NCI-H510A treated with DMSO at 0.1 percent for 48 hours (cell line): ENCODE data around the gene IL6R.
A peak's percentile ranks its signal among the peaks of the same experiment; 100 is the strongest.
"Not testable (repeated sequence)": the region's sequence is repeated elsewhere in the genome, so short reads cannot be mapped to it uniquely, and the experiment has no call there.

ENCODE experiments used
- DNase-seq: peaks from one replicate; lab custom pipeline; 2025; lab: John Stamatoyannopoulos, UW

The IL6R gene

DNA sequence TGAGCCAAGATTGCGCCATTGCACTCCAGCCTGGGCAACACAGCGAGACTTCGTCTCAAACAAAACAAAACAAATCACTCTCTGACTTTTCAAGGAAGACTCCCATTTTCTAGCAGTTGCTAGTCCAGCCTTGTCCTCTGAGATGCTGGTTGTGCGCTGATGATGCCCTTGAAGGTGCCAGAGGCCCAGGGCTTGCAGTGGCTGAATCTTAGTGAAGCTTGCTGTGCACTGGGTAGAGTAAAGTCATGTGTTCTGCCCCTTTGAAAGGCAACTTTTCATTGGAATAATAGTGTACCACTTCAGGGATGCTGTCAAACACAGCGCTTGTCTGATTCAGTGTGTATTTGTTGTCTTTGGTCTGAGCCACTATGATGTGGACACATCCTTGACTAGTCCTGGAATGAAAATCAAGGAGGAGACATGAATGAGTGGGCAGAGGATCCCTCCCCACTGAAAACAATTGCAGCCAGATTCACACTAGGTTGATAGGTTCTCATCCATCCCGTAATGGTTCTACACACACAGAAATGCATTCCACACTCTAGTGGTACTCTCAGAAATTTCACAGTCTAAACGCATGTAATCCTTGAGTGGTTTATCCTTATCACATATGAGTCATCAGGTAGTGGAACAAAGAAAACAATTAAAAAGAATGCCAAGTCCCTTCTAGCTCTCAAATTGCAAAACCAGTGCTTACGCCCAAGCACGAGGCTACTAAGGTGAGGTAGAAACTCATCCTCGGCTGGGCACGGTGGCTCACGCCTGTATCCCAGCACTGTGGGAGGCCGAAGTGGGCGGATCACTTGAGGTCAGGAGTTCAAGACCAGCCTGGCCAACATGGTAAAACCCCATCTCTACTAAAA, 79.0 kb downstream of the IL6R start:
- DNase-seq, result no peak

DNA sequence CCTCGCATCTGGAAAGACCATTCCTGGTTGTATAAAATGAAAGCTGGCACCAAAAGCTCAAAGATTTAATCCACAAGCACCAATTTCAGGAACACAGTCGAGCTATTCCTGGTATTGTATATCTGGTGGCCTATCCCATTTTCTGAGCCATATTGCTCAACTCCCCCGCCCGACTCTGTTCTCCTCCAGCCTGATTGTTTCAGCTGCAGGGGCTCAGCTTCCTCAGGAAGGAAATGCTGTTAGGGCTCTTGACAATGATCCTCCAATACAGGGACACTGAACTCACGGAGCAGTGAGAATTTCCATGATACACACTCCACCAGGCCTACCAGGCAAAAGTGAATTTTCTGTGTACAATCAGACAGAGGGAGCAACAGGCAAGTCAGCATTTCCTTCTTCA, 80.0 kb downstream of the IL6R start:
- no peak for DNase-seq

DNA sequence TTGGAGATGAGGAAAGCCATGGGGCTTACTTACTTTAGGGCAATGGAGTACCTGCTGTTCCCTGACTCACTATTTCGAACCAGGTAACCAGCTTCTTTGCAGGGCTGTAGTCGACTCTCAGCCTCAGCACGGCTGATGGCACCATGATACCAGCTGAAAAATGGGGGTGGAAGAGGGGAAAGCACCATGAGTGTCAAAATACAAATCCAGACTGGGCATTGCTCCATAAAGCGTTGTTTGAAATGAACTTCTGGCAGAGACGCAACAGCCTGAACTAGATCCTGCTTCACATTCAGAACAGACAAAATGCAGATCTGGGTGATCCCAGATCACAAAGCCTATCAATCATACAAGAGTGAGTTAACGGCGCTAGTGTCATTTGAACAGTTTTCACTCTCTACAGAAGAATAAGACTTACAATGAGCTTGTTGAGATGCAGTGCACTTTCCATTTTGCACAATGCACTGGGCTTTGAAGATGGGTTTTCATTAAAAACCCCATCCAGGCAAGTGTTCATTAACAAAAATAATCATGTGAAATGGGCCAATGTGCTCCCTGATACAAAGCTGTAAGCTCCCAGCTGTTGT, 80.9 kb downstream of the IL6R start:
- DNase-seq, result no peak

DNA sequence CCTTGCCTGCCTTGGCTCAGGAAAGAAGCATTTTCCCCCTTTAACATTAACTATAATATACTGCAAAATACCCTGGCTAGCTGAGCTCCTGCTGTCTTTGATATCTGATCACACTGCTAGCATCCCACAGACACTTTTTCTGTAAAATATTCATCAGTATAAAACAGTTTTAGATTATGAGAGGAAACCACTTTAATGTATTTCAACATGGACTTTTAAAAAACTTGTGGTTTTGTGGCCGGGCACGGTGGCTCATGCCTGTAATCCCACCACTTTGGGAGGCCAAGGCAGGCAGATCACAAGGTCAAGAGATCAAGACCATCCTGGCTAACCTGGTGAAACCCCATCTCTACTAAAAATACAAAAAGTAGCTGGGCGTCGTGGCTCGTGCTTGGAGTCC, 81.6 kb downstream of the IL6R start:
- not testable (repeated sequence) for DNase-seq

DNA sequence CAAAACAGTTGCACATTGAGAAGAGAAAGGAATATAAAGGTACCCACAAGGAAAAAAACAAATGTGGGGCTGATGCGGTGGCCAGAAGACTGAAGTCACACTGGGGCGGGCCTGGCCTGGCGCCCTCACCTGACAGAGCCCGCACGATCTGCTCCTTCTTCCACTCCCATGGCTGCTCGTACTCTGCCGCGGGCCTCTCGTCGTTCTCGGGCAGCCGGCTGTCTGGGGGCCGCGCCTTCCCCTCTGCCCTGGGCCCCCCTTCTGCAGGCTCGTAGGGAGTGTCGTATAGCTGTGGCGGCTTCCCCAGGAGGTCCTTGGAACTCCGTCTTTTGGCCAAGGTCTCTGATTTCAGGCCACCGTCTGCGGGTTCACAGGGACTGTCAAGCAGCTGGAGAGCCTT, 83.8 kb downstream of the IL6R start:
- DNase-seq, result no peak

DNA sequence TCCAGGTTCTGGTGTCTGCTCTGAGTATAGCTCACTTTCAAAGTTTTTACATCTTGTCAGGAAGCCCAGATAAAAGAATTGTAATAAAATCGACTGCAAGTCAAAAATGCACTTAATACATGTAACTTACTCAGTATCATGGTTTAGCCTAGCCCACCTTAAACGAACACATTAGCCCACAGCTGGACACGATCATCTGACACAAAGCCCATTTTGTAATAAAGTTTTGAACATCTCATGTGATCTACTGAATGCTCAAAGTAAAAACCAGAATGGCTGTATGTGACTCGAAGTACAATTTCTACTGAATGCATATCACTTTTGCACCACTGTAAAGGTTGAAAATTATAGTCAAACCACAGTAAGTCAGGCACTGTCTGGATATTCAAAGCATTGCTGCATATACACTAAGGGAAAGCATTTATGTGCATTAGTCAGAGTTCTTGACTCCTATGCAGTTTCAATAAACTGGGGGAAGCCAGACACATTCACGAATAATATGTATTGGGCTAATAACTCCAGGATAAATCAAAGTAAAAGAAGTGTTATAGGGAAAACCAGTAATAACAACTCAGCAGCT, 84.6 kb downstream of the IL6R start:
- DNase-seq, result no peak

DNA sequence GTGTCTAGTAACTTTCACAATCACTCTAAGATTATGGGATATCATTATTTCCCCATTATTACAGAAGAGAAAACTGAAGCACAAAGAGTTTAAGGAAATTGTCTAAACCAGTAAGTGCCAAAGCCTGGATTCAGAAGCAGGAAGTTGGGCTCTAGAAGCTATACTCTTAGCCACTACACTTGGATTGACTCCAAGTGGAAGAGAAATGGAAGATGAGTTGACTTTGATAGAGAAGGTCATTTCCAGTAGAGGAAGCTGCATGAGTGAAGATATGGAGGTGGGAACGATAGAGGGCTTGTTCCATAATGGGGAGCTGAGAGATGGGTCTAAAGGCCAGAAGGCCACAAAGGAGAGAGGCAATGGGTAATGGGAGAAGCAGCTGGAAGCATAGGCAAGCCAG, 85.2 kb downstream of the IL6R start:
- DNase-seq, result no peak

DNA sequence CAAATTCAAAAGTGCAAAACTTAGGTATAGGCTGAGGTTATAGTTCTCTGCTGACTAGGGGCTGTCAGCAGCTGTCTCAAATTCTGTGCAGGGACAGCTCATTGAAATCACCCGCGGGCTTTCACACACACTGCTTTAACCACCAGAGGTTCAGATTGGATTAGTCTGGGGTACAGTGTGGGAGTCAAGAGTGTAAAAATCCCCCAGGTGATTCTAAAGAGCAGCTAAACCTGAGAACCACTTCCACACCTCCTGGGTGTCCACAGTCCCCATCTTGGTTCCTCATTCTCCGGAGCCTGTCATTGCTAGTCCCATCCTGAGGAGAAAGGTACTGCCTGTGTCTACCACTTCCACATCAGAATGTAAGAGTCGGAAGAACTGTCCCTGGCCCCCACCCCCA, 87.0 kb downstream of the IL6R start:
- no peak for DNase-seq

DNA sequence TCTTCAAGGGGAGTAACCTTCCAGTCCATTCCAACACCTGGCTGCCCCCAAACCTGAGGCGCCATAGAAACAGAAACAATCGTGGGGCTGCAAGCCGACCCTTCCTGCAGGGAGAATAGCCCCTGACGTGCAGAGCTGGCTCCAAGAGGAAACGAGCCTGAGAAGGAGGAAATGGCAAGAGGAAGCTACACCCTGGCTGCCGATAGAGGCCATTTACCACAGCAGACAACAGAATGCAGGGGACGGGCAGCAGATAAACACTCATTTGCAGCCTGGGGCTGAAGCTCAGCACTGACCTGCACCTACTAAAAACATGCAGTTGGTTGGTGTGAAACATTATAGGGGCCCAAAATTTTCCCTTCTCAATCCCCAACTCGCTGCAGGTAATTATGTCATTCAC, 88.1 kb downstream of the IL6R start:
- no peak for DNase-seq

DNA sequence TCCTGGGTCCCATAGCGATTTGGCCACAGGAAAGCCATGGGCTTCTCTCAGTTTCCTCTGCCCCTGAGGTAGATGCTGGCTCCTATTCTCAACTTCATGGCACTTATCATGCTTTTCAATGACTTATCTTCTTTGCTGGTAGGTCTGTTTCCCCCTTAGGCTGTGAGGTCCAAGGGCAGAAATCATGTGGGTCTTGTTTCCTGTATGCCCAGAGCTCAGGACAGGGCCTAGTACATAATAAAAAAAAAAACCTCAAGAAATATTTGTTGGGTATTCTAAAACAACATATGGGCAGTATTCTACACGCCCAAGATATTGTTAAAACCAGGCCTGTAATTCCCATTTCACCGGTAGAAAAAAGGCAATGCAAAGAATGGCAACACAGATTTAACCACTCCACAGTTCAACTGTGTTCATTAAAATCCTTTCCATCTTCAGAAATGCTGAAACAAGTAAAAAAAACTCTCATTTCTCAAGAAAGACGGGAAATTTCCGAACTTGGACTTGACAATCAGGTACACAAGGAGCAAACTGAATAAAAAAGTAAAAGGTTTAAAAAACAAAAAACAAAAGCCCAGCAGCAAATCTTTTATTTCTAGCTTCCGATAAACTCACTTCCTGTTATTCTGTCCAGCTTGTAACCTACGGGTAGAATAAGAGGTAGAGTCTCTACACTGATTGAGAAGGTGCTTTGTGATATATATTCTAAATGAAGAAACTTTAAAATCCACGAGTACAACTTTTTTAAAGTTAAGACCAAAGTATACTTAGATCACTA, 90.5 kb downstream of the IL6R start:
- no peak for DNase-seq

DNA sequence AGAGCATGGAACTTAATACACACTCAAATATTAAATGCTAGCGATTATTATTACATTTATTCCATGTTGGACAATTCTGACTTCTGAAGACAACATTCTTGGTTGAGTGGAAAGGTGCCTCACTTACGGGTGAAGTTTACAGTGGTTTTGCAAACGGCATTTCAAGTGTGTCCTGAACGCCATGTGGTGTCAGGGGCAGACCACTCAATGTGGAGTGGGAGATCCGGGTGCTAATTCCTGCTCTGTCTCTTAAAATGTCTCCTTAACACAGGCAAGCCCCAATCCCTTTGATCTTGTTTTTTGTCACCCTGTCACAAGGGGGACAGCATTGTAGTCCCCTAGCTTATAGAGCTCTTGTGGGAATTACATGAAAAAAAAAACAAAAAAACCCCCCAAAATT, 91.2 kb downstream of the IL6R start:
- DNase-seq, result no peak

DNA sequence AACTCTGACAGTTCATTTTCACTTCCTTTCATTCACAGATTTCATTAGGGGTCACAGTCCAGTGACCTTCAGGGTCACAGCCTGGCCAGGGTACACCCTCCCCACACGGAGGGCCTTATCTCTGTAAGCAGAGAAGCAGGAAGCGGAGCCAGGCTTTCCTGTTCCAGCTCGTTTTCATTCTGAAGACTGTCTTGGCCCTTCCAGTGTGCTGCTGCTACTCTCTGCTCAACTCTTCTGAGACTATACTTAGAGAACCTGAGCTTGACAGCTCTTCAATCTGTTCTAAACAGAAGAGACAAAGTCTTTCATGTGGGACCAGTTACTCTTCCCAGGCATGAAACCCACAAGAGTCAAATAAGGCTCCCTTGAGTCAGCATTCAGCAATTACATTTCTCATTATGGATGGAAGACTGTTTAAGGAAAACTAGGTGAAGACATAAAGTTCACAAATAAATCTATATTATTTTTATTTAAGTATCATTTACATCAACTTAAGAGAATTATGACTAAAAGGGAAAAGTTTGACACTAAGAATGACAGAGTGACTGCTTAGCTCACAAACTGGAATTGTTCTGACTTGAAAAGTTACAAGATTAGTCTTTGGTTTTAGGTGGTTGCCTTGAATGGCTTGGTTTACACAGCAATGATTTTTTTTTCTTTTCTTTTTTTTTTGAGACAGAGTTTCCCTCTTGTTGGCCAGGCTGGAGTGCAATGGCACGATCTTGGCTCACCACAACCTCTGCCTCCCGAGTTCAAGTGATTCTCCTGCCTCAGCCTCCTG, 92.1 kb downstream of the IL6R start:
- DNase-seq, result no peak

DNA sequence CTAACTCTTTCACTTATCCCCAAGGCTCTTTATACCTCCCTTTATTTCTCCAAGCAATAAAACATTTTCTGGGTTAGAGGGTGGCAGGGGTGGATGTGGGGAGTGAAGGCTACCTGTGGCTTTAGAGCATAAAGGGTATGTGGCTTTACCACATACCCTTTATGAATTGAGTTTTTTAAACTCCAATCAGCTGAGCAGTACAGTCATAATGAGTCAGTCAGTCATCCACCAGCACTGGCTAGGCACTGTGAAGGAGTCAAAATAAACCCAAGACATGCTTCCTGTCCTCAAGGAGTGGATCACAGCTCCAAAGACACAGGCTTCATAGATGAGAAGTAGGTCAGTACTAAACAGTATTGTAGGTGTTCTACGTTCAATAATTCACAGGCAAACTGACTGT, 94.3 kb downstream of the IL6R start:
- no peak for DNase-seq

DNA sequence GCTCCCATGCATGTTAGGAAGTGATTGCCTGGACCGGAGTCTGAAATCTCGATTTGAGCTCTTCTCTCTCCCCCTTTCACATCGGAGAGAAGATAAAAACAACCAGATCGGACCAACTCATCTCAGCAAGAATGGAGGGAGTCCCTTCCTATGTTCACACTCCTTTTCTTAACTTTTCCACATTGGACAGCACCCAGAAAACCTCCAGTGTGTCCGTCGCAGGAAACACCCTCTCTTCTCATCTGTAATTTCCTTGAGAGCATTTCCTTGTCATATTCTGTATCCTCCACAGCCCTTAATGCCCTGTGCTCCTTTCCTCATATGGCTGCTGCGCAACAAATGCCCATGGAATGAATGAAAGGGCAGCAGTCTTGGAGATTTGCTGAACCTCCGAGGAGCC, 95.4 kb downstream of the IL6R start:
- no peak for DNase-seq

DNA sequence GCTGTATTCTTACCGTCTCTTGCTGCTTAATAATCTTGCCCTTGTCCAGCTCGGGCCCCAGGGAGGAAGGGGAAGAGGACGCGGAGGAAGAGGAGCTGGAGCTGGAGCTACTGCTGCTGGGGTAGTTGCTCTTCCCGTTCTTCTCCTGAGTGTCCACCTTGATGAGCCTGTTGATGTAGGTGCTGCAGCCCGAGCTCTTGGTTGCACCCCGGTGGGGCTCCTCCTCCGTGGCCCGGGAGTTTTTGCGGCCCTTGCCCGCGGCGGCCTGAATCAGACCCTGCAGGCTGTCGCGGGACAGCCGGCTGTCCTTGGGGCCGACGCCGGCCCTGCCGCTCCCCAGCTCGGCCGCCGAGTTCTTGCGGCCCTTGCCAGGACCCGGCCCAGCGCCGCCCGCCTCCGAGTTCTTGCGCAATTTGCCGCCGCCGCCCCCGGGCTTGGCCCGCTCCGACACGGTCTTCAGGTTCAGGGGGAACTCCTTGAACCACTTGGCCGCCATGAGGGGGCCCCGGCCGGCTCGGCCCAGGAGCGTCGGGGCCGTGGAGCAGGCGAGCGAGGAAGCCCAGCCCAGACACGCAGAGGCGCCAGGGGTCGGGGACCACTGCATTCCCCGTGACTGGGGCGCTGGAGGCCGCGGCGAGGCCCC, 96.4 kb downstream of the IL6R start:
- DNase-seq, result no peak

DNA sequence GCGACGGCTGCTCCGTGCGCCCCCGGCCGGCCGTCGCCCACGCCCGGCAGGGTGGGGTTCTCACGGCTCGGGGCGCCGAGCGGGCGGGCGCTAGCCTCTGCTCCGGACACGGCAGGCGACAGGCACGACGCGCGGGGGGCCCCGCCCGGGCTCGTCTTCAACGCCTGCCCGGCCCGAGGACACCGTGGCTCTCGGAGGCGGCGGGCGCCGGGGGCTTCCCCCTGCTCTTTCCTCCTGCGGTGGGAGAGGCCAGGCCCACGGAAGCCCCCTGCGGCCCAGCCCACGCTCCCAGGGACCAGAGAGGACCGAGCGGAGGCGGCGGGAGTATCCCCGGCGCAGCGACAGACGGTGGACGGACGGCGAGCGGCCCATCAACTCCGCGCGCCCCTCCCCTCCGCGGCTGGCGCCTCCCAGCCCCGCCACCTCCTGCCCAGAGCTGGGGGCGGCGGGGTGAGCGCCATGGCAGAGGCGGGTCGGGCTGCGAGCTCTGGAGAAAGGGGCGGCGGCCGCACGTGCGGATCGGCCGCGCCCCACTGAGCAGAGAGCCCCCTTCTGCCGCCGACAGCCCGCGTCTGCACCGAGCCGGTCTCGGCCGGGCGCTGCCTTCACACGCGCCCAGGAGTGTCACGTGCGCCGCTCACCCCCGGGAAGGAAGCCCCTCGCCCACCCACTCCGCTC, 97.1 kb downstream of the IL6R start, which contains the start of the genes SHE and TDRD10:
TSS of gene SHE (minus strand) at position 347 of the 678 bp plus-strand sequence. CDS start 386 bp downstream, outside the sequence.
TSS of gene TDRD10 (plus strand) at position 154 of the 678 bp plus-strand sequence. CDS start 4,685 bp downstream, outside the sequence.
- DNase-seq, result peak; percentile 9

DNA sequence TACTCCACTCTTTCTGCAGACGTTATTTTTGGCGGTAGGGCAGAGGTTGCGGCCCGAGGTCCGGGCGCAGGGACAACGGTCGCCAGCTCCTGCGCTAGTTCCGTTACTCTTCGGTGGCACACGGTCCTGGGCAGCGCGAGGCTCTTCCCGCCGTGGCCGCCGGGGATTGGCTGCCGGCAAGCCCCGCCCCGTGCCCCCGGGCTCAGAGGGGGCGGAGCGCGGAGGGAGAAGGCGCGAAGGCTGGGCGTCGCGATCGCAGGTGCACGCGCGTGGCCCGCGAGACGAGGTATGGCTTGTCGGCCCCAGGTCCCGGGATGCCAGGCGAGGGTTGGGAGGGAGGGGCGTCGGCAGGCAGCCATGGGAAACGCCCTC, 97.6 kb downstream of the IL6R start:
- no peak for DNase-seq

DNA sequence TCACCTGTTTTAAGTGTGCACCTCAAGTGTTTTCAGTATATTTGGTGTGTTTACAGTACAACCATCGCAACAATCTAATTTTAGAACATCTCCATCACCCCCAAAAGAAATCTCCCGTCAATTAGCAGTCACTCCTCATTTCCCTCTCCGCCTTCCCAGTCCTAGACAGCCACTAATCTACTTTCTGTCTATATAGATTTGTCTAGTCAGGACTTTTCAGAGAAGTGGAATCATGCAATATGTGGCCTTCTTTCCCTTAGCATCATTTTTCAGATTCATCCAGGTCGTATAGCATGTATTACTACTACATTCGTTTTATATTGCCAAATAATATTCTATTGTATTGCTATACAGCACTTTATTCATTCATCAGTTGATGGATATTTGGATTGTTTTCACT, 98.8 kb downstream of the IL6R start:
- DNase-seq, result no peak

DNA sequence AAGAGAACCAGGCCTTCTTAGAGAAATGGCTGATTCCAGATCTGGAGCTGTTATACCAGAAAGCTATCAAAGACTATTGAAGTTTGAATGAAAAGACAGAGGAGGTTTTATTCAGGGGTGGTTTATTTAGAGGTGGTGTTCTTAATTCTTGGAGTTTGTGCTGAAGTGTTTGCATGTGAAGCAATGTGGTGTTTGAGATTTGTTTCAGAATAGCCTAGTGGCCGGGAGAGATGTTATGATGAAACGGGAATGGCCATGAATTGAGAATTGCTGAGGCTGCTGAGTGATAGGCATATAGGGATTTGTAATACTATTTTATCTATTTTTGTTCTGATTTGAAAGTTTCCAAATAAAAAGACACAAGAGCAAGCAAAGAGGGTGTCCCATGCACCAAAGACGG, 107.6 kb downstream of the IL6R start:
- no peak for DNase-seq

DNA sequence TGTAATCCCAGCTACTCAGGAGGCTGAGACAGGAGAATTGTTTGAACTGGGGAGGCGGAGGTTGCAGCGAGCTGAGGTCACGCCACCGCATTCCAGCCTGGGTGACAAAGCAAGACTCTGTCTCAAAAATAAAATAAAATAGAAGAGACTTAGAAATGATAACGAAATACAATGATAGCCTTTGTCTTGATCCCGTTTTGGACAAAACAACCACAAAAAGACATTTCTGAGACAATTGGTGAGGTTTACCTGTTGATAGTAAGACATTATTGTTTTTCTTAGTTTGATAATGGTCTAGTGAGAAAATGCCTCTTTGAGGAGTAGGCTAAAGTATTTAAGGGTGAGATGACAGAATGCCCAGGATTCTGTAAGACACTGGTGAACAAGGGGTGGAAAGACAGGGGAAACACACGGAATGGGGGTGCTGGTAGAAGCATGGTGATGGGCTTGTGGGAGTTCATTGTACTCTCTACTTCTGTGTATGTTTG, 109.0 kb downstream of the IL6R start:
- DNase-seq, result no peak
